ENCODE measurements around the gene EFCAB14.

The EFCAB14 gene

DNA sequence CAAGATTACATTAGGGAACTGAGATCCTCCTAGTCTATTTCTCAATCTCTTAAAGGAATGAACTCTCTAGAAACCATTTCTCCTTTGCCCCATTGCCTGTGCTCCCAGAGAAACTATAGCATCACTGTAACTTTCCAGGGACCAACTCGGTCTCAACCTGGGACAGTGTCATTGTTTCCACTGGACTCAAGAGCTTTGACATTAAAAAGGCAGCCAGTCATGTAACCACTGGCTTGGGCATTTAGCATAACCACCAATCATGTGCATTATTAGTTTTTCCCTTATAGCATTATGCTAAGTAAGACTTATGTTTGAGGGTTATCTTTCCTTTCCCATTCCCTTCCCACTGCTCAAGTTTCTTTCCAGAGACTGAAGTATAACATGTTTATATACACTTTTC, 29.0 kb downstream of the EFCAB14 start:
- TF ChIP-seq, protein P1, sequence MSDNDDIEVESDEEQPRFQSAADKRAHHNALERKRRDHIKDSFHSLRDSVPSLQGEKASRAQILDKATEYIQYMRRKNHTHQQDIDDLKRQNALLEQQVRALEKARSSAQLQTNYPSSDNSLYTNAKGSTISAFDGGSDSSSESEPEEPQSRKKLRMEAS (IDR thresholded peaks at IDR 0.05), result no peak
- TF ChIP-seq ZBTB7A (IDR thresholded peaks at IDR 0.05; ENCODE audit: low read depth), result no peak
- TF ChIP-seq, protein P2, sequence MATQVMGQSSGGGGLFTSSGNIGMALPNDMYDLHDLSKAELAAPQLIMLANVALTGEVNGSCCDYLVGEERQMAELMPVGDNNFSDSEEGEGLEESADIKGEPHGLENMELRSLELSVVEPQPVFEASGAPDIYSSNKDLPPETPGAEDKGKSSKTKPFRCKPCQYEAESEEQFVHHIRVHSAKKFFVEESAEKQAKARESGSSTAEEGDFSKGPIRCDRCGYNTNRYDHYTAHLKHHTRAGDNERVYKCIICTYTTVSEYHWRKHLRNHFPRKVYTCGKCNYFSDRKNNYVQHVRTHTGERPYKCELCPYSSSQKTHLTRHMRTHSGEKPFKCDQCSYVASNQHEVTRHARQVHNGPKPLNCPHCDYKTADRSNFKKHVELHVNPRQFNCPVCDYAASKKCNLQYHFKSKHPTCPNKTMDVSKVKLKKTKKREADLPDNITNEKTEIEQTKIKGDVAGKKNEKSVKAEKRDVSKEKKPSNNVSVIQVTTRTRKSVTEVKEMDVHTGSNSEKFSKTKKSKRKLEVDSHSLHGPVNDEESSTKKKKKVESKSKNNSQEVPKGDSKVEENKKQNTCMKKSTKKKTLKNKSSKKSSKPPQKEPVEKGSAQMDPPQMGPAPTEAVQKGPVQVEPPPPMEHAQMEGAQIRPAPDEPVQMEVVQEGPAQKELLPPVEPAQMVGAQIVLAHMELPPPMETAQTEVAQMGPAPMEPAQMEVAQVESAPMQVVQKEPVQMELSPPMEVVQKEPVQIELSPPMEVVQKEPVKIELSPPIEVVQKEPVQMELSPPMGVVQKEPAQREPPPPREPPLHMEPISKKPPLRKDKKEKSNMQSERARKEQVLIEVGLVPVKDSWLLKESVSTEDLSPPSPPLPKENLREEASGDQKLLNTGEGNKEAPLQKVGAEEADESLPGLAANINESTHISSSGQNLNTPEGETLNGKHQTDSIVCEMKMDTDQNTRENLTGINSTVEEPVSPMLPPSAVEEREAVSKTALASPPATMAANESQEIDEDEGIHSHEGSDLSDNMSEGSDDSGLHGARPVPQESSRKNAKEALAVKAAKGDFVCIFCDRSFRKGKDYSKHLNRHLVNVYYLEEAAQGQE (IDR thresholded peaks at IDR 0.05; ENCODE audit: low read depth), result no peak
- no peak for TF ChIP-seq CEBPB (IDR thresholded peaks at IDR 0.05)
- no peak for TF ChIP-seq NFIC (IDR thresholded peaks at IDR 0.05)
- no peak for TF ChIP-seq FOXM1 (IDR thresholded peaks at IDR 0.05; ENCODE audit: borderline replicate concordance, low read depth)
- no peak for TF ChIP-seq EP300 (IDR thresholded peaks at IDR 0.05; ENCODE audit: borderline replicate concordance)

DNA sequence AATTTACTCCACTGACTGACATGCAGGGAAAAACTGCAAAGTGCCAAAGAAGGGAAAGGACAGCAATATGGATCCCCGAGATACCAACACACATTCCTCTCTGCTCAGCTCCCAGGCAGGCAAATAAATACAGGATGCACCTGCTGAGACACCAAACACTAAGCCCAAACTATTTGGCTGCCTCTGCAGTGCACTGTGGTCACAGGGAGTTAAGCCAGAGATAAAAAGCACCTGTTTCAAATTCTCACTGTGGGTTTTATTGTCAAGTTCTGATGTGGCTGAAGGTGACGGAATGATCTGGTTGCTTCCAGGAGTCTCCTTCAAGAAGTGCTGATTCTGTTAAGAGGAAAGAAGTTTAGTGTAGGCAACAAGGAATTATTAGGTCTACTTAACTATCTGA, 29.6 kb downstream of the EFCAB14 start:
- TF ChIP-seq TCF12 (IDR thresholded peaks at IDR 0.05; ENCODE audit: low read depth) (no peak), RAD21 (IDR thresholded peaks at IDR 0.05; ENCODE audit: low read depth) (no peak), EGR1 (IDR thresholded peaks at IDR 0.05) (no peak), ZBTB7A (IDR thresholded peaks at IDR 0.05; ENCODE audit: low read depth) (no peak), TAF1 (IDR thresholded peaks at IDR 0.05; ENCODE audit: low read depth) (no peak), EP300 (IDR thresholded peaks at IDR 0.05; ENCODE audit: borderline replicate concordance) (no peak), NFIC (IDR thresholded peaks at IDR 0.05) (no peak), FOXM1 (IDR thresholded peaks at IDR 0.05; ENCODE audit: borderline replicate concordance, low read depth) (no peak), CREB1 (IDR thresholded peaks at IDR 0.05; ENCODE audit: low read depth) (no peak), CEBPB (IDR thresholded peaks at IDR 0.05) (no peak), YY1 (IDR thresholded peaks at IDR 0.05; ENCODE audit: low read depth) (no peak), TEAD4 (IDR thresholded peaks at IDR 0.05) (no peak)
- TF ChIP-seq, protein P3, sequence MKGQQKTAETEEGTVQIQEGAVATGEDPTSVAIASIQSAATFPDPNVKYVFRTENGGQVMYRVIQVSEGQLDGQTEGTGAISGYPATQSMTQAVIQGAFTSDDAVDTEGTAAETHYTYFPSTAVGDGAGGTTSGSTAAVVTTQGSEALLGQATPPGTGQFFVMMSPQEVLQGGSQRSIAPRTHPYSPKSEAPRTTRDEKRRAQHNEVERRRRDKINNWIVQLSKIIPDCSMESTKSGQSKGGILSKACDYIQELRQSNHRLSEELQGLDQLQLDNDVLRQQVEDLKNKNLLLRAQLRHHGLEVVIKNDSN (IDR thresholded peaks at IDR 0.05), result no peak
- TF ChIP-seq, protein P2 (IDR thresholded peaks at IDR 0.05; ENCODE audit: low read depth), result no peak
- TF ChIP-seq, protein P1 (IDR thresholded peaks at IDR 0.05), result no peak

DNA sequence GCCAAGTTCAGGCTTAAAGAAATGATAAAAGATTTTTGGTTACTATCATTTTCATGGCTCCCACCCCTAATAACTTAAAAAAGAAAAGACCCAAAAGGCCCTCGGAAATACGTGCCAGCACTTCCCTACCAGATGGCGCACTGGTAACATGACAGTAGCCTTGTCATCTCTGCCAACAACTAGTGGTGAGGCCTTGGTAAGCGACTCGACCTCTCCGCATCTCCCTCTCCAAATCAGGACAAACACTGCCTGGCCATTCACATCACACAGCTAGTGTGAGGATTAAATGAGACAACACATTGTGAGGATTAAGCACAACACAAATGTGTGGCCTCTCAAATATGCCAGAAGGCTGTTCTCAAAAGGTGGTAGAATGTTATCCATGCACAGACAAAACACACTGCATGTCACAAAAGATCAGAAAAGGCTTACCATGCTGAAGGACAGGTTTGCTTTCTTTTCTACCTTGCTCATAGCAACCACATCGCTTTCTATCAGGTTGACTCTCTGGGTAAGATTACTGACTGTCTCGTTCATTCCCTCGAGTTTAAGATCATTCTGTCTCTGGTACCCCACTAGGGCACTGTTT, 30.9 kb downstream of the EFCAB14 start:
- TF ChIP-seq TEAD4 (IDR thresholded peaks at IDR 0.05) (no peak), NFIC (IDR thresholded peaks at IDR 0.05) (no peak), EP300 (IDR thresholded peaks at IDR 0.05; ENCODE audit: borderline replicate concordance) (no peak), RAD21 (IDR thresholded peaks at IDR 0.05; ENCODE audit: low read depth) (no peak), YY1 (IDR thresholded peaks at IDR 0.05; ENCODE audit: low read depth) (no peak), EGR1 (IDR thresholded peaks at IDR 0.05) (no peak)
- TF ChIP-seq, protein P2 (IDR thresholded peaks at IDR 0.05; ENCODE audit: low read depth), result no peak
- TF ChIP-seq, protein P1 (IDR thresholded peaks at IDR 0.05), result no peak

DNA sequence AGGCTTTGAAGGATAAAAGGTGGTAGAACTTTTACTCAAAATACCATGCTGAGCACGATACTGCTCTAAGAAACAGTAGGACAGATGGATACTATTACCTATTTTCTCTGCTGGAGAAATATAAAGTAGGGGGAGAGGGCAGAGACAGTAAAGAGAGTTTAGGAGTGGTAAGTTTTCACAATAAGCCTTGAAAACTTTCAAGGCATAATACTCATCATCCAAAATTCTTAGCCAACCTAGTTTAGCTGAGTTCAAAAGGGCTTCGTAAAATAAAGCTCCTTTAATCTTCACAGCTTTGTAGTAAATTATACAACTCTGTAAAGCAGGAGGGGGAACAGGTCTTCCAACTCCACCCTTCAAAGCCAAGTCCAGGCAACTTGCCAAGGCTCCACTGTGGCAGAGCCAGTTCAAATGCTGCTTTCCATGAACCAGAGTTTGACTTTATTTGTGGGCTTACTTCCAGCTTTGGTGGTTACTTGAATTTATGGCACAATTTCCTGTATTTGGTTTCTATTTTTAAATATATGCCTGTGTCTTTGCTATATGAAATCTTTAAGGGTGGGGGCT, 31.7 kb downstream of the EFCAB14 start:
- TF ChIP-seq NFIC (IDR thresholded peaks at IDR 0.05), result peak; percentile 51; the same call in 1 of the 2 replicates
- TF ChIP-seq EGR1 (IDR thresholded peaks at IDR 0.05), result no peak

DNA sequence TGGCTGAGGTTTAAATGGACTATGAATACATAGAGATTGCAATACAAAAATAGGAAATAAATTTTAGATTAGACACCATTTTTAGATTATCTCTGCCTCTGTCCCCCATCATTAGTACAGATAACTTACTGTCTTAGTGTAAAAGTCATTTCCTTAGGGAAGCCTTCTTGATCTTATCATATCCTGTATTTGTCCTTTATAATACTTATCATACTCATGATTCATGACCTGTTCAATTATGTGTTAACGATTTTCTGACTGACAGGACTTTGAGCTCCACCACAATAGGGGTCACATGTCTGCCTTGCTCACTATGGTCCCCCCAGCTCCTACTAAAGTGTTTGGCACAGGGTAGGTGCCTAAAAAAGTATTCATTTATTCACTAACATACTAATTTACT, 32.7 kb downstream of the EFCAB14 start:
- no peak for TF ChIP-seq TEAD4 (IDR thresholded peaks at IDR 0.05)
- no peak for TF ChIP-seq NFIC (IDR thresholded peaks at IDR 0.05)
- no peak for TF ChIP-seq EGR1 (IDR thresholded peaks at IDR 0.05)
- TF ChIP-seq, protein P2 (IDR thresholded peaks at IDR 0.05; ENCODE audit: low read depth), result no peak
- no peak for TF ChIP-seq TCF12 (IDR thresholded peaks at IDR 0.05; ENCODE audit: low read depth)

Measured in Ishikawa (cell line).